Esophagus muscularis mucosa (tissue), 4 donors: Measurements from ENCODE around the gene COBL. TPM values are rescaled to one million over a fixed set of nuclear protein-coding genes. Genes with fewer than 3 reads are reported as not detected.

ENCODE experiments used
- DNase-seq: peaks from one replicate; pipeline ENCODE4 v3.0.0-alpha.2; 2017; ENCODE audit errors: extremely low spot score
- H3K27ac ChIP-seq, 4 donors: fragments of 200-600 bp; sonication (generic); replicated peaks in 1 of 4; 1 replicate in 3 of 4; 2 replicates in 1 of 4; pipeline ENCODE4 v1.5.1; 2016 to 2019; ENCODE audit warnings: mild to moderate bottlenecking in 1 of 4
- H3K27me3 ChIP-seq, 4 donors: fragments of 200-600 bp; sonication (generic); one replicate each; pipeline versions ENCODE4 v1.5.1 to v1.6.0; 2016 to 2019
- H3K36me3 ChIP-seq, 4 donors: fragments of 200-600 bp; sonication (generic); one replicate each; pipeline ENCODE4 v1.5.1; 2016 to 2019
- H3K4me1 ChIP-seq, 4 donors: fragments of 200-600 bp; sonication (generic); one replicate each; pipeline ENCODE4 v1.5.1; 2016 to 2019
- H3K4me3 ChIP-seq, 4 donors: fragments of 200-600 bp; sonication (generic); 1 replicate in 2 of 4; 2 replicates in 2 of 4; pipeline ENCODE4 v1.5.1; 2016 to 2019; ENCODE audit warnings: mild to moderate bottlenecking in 4 of 4, moderate library complexity in 1 of 4
- H3K9me3 ChIP-seq, 4 donors: fragments of 200-600 bp; sonication (generic); 1 replicate in 3 of 4; 2 replicates in 1 of 4; pipeline ENCODE4 v1.5.1; 2016 to 2019
- EP300 ChIP-seq: sonication (generic); formaldehyde crosslinking; IDR thresholded peaks from one replicate; pipeline ENCODE4 v1.6.1; 2017; ENCODE audit warnings: antibody characterized with exemption
- POLR2A ChIP-seq: fragments of 450-650 bp; IDR thresholded peaks from one replicate; pipeline ENCODE4 v1.6.1; 2017; ENCODE audit warnings: antibody characterized with exemption, moderate library complexity, mild to moderate bottlenecking, low read depth
- POLR2AphosphoS5 ChIP-seq, 2 donors: sonication (generic); formaldehyde crosslinking; IDR thresholded peaks; one replicate each; pipeline ENCODE4 v1.6.1; 2017; ENCODE audit warnings: antibody characterized with exemption in 2 of 2
- WGBS: methylation state at CpG from one replicate; pipeline ENCODE4 v1.1.5; 2018; 5-methylcytosine and 5-hydroxymethylcytosine counted together
- intact Hi-C: fragments of 100-400 bp; cut with DNase I; formaldehyde crosslinking; loops from one replicate; pipeline ENCODE4 v1.15.1; 2023
- total RNA-seq, 4 donors: library from RNA; depleted of rRNA; stranded (reverse); fragments of >200 nt; gene quantifications; one replicate each; pipeline versions ENCODE4 v1.1.0 to v1.2.1, GENCODE V29; 2016
- TF ChIP-seq, protein P1 (sequence below), 3 experiments: fragments of 200-600 bp in 2 of 3; fragments of 450-650 bp in 1 of 3; sonication (generic) in 2 of 3; IDR thresholded peaks; one replicate each; pipeline ENCODE4 v1.5.1; 2017 to 2019; ENCODE audit warnings: antibody characterized with exemption in 3 of 3, mild to moderate bottlenecking in 2 of 3, moderate library complexity in 1 of 3

The COBL gene
- total RNA-seq, 4 donors from 2014 or later = 29.8 to 51.4 (median 45.9) TPM

DNA sequence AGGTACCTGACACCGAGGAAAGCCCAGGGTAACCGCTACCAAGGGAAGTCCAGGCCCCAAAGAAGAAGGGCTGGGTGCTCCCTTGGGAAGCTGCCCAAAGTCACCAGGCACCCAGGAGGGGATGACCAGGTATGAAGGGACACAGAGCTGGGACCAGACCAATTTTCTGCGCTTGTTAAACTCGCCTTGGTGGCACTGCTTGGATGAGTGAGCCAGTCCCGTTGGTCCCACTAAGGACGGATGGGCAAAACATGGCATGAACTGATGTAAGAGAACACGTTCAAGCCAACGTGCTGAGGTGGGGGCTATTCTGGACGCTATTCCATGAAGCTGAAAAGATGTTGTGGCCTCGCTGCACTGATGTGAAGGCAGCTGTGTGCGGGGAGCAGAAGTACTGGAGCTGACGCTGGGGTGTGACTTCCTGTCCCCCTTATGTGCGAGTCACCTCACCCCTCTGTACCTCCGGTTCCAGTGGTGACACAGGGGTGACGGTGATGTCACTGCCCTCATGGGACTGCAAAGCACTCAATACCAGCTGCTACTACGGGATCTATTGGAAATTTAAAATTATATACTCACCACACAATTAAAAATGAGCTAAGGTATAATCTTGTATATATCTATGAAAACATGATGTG, 73.6 kb downstream of the COBL start:
- Histone ChIP-seq H3K4me1 (peaks cover 0 to 27% (median 20%) of the 10 kb centered on the region in 4 donors), H3K27ac (no peak overlapping the region), H3K27me3 (no peaks in the 10 kb centered on the region), H3K36me3 (no peaks in the 10 kb centered on the region), H3K4me3 (no peak overlapping the region), H3K9me3 (no peaks in the 10 kb centered on the region)
- intact Hi-C loops = no loop called here
- WGBS = 90% methylated on average over 16 of the region's 16 CpGs
- no peak for DNase-seq
- TF ChIP-seq POLR2AphosphoS5 (IDR thresholded peaks at IDR 0.05) (no peak), POLR2A (no peak), EP300 (no peak)
- TF ChIP-seq, protein P1, sequence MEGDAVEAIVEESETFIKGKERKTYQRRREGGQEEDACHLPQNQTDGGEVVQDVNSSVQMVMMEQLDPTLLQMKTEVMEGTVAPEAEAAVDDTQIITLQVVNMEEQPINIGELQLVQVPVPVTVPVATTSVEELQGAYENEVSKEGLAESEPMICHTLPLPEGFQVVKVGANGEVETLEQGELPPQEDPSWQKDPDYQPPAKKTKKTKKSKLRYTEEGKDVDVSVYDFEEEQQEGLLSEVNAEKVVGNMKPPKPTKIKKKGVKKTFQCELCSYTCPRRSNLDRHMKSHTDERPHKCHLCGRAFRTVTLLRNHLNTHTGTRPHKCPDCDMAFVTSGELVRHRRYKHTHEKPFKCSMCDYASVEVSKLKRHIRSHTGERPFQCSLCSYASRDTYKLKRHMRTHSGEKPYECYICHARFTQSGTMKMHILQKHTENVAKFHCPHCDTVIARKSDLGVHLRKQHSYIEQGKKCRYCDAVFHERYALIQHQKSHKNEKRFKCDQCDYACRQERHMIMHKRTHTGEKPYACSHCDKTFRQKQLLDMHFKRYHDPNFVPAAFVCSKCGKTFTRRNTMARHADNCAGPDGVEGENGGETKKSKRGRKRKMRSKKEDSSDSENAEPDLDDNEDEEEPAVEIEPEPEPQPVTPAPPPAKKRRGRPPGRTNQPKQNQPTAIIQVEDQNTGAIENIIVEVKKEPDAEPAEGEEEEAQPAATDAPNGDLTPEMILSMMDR (IDR thresholded peaks at IDR 0.05) = no peak

DNA sequence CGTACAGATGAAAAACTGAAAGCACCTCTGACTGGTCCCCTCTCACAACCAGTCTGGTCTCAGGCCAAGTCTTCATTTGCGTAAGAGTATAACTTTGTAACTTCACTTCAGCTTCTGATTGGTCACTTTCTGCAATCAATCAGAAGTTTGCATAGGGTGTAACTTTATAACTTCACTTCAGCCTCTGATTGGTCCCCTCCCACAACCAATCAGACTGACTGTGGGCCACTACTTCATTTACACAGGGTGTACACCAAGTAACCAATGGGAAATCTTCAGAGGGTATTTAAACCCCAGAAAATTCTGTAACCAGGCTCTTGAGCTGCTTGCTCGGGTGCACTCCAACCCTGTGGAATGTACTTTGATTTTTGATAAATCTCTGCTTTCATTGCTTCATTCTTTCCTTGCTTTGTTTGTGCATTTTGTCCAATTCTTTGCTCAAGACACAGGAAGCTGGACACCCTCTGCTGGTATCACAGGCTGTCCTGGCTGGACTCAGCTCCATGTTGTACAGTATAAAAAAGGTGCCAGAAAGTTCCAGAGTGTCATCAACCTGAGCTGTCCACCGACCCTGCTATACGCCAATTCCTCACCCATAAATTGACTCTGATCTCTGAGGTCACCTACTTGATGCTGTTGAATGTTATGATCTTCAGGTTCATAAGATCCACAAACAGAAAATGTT, 74.5 kb downstream of the COBL start:
- H3K36me3 ChIP-seq = no peaks in the 10 kb centered on the region
- no peak for TF ChIP-seq POLR2A
- no peaks in the 10 kb centered on the region for H3K27me3 ChIP-seq
- intact Hi-C loops = no loop called here
- H3K9me3 ChIP-seq = no peaks in the 10 kb centered on the region
- WGBS = 90% methylated on average over 5 of the region's 5 CpGs
- no peak overlapping the region for H3K27ac ChIP-seq
- DNase-seq = no peak
- H3K4me3 ChIP-seq = no peak overlapping the region
- H3K4me1 ChIP-seq = peaks cover 0 to 27% (median 20%) of the 10 kb centered on the region in 4 donors

DNA sequence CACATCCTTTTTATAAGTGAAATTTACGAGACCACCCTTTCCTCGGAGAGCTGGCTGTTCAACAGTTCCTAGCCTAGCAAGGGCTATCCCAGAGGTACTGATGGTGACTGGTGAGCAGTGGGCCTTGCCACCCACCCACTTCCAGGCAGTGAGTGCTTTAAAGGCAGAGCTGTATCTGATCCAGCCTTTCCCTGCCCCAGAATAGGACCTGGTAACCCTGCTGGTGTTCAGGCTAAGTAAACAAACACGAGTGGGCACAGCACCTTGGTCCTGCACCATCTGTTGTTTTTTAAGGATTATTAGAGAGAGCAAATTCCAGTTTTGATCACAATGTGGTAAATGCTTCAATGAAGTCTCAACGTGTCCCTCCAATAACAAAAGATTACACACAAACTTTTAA, 75.7 kb downstream of the COBL start:
- intact Hi-C loops = no loop called here
- H3K4me3 ChIP-seq = no peak overlapping the region
- no peak overlapping the region for H3K27ac ChIP-seq
- WGBS = 68% methylated on average over 4 of the region's 4 CpGs
- peaks cover 0 to 14% (median 10%) of the 10 kb centered on the region in 4 donors for H3K4me1 ChIP-seq
- H3K36me3 ChIP-seq = no peaks in the 10 kb centered on the region
- no peaks in the 10 kb centered on the region for H3K27me3 ChIP-seq
- TF ChIP-seq POLR2A (no peak), EP300 (no peak), POLR2AphosphoS5 (IDR thresholded peaks at IDR 0.05) (no peak)
- TF ChIP-seq, protein P1 (IDR thresholded peaks at IDR 0.05) = no peak
- no peak for DNase-seq
- no peaks in the 10 kb centered on the region for H3K9me3 ChIP-seq

DNA sequence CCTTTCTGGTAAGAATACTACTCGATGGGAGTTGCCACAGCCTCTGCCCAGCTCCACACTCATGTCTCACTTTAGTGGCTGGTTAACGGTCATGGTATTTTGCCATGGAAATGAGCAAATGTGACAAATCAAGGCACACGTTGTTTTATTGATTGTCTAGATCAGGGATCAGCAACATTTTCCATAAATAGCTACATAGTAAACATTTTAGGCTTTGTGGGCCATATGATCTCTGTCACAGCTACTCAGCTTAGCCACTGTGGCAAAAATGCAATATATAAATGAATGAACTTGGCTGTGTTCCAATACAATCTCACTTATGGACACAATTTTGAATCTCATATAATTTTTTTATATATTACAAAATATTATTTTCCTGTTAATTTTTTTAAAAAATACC, 76.9 kb downstream of the COBL start:
- Histone ChIP-seq H3K4me1 (peaks cover 0 to 14% (median 8%) of the 10 kb centered on the region in 4 donors), H3K27me3 (no peaks in the 10 kb centered on the region), H3K27ac (no peak overlapping the region), H3K36me3 (no peaks in the 10 kb centered on the region), H3K4me3 (no peak overlapping the region), H3K9me3 (no peaks in the 10 kb centered on the region)
- 66% methylated on average over 3 of the region's 3 CpGs for WGBS
- DNase-seq = no peak
- TF ChIP-seq EP300 (no peak), POLR2AphosphoS5 (IDR thresholded peaks at IDR 0.05) (no peak), POLR2A (no peak)
- TF ChIP-seq, protein P1 (IDR thresholded peaks at IDR 0.05) = no peak
- intact Hi-C loops = no loop called here

DNA sequence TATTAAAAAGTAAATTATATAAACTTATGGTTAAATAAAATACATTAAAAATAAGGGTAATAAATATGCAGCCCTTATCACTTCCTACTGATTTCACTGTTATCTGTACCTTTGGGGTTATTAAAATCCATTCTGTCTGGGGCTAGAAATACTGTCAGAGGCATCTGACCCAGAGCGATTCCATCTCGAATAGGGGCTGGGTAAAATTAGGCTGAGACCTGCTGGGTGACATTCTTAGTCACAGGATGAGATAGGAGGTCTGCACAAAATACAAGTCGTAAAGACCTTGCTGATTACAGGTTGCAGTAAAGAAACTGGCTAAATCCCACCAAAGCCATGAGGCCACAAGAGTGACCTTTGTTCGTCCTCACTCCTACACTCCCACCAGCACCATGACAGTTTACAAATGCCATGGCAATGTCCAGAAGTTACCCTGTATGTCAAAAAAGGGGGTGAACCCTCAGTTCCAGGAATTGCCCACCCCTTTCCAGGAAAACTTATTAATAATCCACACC, 77.6 kb downstream of the COBL start:
- DNase-seq = no peak
- Histone ChIP-seq H3K4me1 (peaks cover under 1 to 8% (median 5%) of the 10 kb centered on the region in 4 donors), H3K36me3 (no peaks in the 10 kb centered on the region), H3K9me3 (no peaks in the 10 kb centered on the region), H3K27me3 (no peaks in the 10 kb centered on the region), H3K27ac (no peak overlapping the region), H3K4me3 (no peak overlapping the region)
- WGBS = 81% methylated on average over 4 of the region's 4 CpGs
- no peak for TF ChIP-seq EP300
- TF ChIP-seq, protein P1 (IDR thresholded peaks at IDR 0.05) = no peak
- intact Hi-C loops = no loop called here
